ENCODE measurements around the gene CHRDL1.
"Not testable (repeated sequence)": the region's sequence is repeated elsewhere in the genome, so short reads cannot be mapped to it uniquely, and the experiment has no call there.

The CHRDL1 gene, protein sequence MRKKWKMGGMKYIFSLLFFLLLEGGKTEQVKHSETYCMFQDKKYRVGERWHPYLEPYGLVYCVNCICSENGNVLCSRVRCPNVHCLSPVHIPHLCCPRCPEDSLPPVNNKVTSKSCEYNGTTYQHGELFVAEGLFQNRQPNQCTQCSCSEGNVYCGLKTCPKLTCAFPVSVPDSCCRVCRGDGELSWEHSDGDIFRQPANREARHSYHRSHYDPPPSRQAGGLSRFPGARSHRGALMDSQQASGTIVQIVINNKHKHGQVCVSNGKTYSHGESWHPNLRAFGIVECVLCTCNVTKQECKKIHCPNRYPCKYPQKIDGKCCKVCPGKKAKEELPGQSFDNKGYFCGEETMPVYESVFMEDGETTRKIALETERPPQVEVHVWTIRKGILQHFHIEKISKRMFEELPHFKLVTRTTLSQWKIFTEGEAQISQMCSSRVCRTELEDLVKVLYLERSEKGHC

DNA sequence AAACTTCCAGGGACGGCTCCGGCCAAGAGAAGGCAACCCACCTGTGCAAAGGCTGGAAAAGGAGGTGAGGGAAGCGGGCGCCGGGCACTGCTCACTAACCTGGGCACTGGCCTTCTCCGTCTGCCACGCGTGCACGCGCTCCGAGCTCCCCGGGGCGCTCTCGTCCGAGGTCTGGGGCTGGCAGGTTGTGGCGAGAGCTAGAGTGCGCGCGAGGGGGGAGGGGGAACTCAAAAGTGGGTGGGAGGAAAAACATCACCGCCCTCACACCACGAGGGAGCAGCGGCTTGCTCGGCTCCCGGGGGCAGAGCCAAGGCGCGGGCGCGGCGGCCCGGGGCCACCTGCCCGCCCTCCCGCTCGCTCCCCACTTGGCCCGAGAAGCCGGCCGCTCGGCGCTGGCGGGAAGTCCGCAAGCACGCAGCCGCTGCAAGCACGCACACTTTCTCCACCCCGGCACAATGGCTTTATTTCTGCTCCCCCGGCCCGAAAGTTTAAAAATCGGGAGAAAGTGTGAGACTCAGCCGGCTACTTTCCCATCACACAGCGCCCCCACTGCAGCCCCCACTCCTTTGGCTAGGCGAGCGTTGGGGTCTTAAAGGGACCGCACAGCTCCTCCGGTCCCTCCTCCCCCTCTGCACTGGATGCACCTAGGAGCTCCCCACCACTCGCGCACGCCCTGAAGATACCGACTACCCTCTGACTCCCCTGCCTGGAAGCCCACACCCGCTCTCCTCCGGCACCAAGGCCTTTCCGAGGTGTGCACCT is at the start of gene CHRDL1:
Gene CHRDL1, minus strand, starts transcription at position 173 of the 762 bp plus-strand sequence. CDS start 3,636 bp downstream, outside the sequence.
- DNase-seq (ENCODE audit: low read depth in 3 of 3), result no peak

DNA sequence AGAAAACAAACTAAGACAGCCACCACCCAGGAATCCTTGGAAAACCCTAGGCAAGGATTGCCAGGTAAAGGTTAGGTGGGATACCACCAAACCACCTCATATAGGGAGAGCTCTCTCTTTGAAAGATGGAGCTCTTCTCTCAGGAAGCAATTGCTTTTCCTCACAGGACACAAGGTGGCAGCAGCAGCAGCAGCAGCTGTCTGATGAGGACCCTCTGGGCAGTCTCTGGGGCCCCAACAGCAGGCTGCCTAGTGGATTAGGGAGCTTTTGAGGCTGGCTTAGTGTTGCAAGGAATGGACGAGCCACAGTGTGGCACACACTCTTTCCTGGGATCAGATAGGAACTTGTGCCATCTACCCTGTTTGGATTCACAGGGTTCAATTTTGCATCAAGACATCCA is 41.4 kb upstream of the CHRDL1 start:
- DNase-seq (ENCODE audit: low read depth in 3 of 3), result no peak

DNA sequence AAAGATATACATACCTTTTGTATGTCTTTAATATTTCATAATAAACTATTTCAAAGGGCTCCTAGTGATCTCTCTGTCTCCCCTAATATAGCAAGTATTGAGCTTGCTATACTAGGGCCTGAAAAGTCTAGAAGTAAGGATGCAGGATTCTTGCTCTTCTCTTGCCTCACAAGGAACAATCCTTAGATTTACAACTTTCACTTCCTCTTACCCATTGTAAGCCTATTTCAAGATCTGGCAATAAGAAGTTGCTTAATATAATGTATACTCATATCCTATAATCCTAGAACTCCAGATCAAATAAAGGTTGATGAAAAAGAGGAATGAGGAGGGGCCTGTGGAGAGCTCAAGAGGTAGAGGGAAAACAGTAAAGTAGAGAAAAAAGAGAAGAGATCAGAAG is 40.8 kb upstream of the CHRDL1 start:
- DNase-seq (ENCODE audit: low read depth in 3 of 3), result no peak

DNA sequence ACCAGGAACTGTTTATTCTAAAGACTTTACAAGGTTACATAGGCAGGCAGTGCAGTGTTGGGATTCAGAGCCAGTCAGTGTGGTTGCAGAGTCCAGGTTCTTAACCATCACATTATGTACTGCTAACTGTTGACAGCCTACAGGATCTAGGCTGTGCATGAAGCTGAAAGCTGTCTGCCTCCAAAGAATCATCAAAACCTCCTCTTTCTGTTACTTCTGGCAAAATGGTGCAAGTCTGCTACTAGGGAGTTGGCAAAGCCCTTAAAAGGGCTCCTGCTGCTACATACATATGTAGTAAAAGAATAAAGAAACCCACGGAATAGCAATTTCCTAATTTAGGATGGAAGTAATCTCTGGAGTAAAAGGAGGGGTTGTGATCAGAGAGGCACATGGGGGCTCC is 40.4 kb upstream of the CHRDL1 start:
- DNase-seq (ENCODE audit: low read depth in 3 of 3), result no peak

DNA sequence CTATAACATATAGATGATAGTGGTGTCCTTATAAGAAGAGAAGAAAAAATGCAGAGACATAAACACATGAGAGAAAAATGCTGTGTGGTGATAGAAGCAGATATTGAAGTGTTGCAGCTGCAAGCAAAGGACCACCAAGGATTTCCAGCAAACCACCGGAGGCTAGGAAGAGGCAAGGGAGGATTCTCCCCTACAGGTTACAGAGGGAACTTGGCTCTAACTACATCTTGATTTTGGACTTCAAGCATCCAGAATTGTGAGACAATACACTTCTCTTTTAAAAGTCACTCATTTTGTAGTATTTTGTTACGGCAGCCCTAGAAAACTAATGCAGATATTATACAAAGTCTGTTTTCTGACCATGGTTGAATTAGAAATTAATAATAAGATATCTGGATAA is 30.4 kb upstream of the CHRDL1 start:
- DNase-seq (ENCODE audit: low read depth in 3 of 3), result no peak

DNA sequence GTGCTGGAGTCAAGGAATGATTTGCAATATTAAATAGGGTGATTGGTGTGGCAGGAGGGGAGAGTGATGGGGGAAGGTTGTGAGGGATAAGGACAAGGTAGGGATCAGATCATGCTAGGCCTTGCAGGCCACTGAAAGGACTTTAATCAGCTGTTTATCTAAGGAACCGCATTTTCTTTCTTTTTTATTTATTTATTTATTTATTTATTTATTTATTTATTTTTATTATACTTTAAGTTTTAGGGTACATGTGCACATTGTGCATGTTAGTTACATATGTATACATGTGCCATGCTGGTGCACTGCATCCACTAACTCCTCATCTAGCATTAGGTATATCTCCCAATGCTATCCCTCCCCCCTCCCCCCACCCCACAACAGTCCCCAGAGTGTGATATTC is 20.9 kb upstream of the CHRDL1 start:
- not testable (repeated sequence) for DNase-seq (ENCODE audit: low read depth in 3 of 3)

DNA sequence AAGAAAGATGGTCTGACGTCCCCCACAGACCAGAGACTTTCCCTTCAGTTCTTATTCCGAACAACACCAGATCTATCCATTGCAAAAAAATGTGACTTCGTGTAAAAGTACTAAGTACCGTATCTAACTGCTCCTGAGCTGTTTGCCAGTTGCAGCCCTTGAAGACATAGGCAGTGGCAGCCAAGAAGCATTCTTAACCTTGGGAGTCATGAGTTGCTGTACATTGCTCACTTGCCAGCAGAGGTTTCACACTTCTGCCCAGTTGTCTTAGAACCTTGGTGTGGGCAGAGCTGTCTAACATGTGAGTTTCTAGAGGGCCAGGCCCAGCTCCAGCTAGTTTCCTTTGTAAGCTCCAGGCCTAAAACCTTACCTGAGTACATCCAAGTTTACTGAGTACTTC is 10.5 kb upstream of the CHRDL1 start:
- no peak for DNase-seq (ENCODE audit: low read depth in 3 of 3)

DNA sequence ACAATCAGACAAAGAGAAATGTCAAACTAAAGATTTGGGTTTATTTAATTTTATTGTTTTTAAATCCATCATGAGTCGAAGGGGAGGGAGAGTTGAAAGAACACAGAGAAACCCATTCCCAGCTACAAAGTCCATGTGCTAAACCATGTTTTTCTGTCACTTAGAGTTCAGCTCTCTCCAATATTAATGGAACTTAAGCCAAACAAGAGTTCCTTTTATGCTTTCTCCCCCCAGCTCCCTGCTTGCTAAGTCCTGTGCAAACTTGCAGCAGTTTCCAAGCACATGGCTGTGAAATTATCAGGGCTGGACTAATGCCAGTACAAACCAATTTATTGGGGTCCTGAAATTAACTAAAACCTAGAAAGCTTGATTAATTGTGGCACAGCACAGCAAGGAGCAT is 9.7 kb upstream of the CHRDL1 start:
- no peak for DNase-seq (ENCODE audit: low read depth in 3 of 3)

DNA sequence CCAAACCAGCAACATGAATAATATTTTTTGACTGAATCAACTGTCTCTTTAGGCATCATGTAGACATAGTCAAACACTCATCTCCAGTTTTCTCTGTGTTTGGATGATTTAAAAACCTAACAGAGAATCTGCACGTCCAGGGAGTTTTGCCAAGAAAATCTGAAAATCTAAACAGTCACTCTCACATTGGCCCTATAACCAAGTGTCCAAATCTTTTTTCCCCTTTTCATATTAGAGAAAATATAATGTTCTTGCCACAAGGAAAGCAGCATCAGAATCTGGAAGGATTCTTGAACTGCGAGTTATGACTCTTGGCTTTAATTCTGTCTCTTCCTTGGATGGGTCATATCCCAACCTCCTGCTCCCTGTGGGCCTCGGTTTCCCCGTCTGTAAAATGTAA is 8.8 kb upstream of the CHRDL1 start:
- DNase-seq (ENCODE audit: low read depth in 3 of 3), result no peak

DNA sequence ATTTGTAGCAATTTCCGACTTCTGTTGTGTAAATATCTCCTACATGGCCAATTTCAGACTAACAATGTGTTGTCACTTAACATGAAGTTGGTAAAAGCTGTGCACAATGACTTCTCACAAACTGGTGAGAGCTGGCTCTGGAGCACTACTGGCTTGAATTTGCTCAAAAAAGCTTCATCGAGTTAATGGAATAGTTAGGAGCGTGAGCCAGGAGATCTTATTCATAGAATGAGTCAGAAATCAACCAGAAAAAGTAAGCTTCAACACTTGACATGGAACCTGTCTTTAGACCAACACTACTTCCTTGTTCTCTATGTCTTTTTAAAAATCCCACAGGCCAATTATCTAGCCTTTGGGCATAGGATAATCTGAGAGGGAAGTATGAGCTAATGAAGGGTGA is 7.9 kb upstream of the CHRDL1 start:
- DNase-seq (ENCODE audit: low read depth in 3 of 3), result no peak

DNA sequence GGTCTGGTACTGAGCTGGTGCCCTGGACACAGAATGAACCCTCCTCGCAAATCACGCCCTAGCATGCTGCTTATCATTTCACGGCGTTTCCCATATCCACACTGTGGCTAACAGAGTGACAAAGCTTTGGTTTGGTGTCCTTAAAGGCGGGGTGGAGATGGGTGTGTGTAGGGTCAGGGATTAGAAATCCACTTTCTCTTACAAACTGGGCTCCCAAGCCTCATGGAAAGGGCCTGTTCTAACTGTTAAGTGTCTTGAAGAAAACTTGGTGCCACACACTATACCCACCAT is 735 bp upstream of the CHRDL1 start:
- no peak for DNase-seq (ENCODE audit: low read depth in 3 of 3)

DNA sequence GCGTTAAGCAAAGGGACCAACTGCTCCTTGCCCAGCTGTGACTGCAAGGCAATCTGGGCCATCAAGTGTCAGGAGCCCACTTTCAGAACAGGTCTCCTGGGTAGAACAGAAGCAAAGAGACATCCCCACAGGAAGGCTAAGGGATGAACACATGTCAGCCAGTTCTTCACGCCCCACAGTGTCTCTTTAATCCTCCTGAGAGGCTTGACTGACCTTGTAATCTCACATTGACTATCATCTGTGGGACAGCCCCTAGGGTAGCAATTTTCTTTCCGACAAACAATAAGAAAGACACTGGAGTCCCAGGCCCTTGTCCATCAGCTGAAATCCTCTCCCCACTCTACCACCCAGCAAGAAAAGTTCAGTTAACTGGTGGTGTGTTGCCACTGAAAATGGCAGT is 1.0 kb downstream of the CHRDL1 start:
- DNase-seq (ENCODE audit: low read depth in 3 of 3), result no peak

DNA sequence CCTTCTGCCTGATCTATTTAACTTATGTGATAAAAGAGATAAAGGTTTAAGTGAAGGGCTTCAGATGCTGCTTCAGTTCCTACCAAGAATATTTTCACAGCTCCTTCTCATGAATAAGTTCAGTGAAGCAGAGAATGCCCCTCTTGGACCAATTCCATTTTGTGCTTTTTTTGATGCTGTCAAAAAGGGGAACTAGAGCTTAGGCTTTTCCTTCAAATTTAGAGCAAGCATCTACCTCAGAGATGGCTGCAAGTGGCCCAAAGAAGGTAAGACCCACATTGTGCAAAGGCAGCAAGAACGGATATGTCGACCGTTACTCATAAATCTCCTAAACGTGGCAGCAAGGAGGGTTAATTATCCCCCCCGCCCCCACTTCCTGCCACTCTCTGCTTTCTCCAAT is 4.5 kb downstream of the CHRDL1 start:
- DNase-seq (ENCODE audit: low read depth in 3 of 3), result no peak

DNA sequence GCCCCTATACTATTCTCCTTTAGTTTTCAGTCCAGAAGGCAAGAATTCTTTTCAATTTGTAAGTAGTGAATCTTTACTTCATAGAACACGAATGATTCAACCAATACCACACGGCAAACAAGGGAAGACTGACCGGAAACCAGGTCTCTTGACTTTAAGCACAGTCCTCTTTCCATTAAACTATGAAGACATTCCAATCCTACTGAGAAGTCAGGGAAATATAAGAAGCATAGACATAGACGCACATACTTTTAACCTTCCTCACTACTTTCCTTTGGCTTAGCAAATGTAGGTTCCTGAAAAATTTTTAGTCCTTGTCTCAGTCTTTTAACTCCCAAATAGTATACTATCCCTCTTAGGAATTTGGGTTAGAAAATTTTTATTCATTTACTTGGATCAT is 9.1 kb downstream of the CHRDL1 start:
- DNase-seq (ENCODE audit: low read depth in 3 of 3), result no peak

DNA sequence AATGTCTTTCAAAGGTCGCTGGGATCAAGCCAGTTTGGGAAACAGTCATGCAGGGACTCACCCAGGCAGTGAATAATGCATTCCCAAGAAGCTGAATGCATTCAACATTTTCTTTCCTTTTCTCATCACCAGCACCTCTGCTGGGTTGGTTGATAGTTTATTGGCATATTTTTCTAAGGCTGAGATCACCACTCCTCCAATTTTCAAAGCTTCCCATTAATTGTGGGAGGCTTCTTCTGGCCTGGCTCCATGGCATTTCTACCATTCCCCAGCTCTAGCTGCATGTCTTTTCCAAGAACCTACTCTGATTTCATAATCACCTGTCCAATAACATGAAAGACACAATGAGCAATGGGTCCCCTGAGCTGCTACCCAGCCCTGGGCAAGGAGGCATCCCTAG is 35.8 kb downstream of the CHRDL1 start:
- no peak for DNase-seq (ENCODE audit: low read depth in 3 of 3)

DNA sequence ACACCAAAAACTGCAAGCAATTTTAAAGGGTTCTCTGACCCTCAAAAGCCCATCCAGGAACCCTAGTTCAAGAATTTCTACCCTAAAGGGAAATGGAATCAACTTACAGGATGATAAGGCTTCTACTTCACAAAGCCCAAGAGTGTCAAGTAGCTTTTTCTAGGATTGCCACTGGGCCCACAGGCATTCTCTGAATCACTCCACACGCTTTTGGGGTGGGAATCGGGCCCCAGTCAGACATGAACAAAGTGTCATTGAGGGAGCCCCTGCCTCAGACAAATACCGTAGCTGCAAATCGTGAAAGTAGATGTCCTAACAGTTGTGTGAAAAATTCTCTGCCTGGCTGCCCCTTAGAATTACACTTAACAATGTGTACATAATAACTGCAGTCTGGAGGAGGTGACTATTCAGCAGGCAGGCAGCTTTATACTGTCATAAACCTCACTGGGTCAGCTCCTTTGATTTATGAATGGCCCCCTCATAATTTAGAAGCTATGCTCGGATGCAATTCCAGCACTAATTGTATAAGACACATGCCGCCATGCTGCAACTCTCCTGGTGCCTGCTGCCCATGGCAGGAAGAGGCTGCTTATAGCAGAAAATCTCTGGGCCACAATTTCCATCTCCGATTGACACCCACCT is 36.7 kb downstream of the CHRDL1 start:
- DNase-seq (ENCODE audit: low read depth in 3 of 3), result no peak

DNA sequence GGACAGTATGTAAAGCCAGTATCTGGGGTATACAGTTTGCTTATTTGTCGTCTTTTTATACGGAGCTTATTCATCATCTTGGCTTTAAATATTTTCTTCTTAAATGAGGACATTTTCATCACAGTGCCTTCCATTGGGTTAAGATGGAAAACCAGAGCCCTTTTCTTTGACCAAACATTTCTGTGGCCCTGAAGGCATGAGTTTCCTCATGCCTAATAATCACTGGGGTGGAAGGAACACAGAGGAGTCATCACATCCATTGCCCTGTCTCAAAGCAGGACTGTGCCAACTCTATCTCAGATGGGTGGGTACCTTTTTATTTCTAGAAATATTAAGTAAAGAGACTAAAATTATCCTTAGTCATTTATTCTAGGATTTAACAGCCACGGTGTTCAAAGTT is 40.0 kb downstream of the CHRDL1 start:
- DNase-seq (ENCODE audit: low read depth in 3 of 3), result no peak

DNA sequence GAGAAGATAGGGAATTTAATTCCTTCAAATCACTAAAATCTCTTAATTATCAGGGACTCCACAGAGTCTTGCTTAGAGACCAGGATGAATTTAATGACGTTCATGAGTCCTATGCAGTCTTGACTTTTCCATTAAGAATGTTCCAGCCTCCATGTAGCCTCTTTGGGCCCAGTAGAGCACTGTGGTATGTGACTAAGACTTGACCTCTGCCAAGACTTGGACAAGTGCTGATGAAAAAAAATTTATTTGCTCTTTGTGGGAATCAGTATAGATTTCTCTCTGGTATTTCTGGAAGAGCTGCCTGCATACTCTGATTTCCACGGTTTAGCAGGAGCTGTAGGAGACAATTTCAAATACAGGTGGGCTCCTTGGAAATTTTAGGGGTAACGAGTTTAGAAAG is 40.6 kb downstream of the CHRDL1 start:
- no peak for DNase-seq (ENCODE audit: low read depth in 3 of 3)

DNA sequence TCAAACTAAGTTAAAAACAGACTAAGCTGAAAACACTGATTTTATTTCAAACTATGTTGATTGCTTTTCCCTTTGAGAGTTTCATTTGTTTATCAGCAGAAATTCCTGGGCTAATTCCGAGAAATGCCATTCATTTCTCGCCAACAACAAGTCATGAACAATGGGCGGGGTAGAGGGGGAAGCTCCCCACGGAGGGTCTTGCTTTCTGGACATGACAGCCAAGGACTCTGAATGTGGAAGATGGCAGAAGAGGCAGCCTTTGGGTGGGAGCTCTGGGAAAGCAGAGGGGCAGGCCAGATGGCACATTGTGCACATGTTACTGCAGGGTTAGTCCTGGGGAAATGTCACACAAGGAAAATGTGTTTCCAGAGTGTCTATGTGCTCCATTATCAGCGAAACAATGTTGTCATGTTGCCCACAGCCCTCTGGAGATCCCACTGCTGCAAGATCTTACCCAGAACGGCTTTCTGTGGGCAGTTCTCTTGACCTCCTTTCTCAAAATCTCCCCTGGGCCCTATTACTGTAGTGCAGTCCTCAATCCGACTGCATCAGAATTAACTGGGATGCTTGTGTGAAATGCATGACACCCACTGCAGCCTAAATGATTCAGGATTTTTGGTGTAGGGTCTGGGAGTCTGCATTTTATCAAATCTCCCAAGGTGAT is 45.0 kb downstream of the CHRDL1 start:
- DNase-seq (ENCODE audit: low read depth in 3 of 3), result no peak

DNA sequence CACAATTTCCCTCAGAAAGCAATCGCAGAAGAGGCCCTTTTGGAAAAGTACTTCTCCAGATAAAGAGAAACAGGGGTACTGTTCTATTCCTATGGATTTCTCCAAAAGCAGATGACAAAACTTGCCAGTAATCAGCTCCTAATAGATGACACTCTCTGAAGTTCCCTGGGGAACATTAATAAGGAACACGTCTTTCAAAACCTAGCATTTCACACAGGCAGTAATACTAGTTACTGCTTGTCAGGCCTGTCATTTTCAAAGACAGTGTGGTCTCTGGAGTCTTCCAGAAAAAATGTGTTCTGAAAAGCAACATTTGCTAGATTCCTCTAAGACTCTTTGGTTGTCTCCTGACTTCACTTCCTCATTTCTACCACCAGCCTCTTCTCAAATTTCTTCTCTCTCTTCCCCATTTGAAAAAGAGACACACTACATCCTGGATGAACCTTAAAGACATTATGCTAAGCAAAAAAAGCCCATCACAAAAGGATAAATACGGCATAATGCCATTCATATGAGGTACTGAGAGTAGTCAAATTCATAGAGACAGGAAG is 47.3 kb downstream of the CHRDL1 start:
- no peak for DNase-seq (ENCODE audit: low read depth in 3 of 3)

DNA sequence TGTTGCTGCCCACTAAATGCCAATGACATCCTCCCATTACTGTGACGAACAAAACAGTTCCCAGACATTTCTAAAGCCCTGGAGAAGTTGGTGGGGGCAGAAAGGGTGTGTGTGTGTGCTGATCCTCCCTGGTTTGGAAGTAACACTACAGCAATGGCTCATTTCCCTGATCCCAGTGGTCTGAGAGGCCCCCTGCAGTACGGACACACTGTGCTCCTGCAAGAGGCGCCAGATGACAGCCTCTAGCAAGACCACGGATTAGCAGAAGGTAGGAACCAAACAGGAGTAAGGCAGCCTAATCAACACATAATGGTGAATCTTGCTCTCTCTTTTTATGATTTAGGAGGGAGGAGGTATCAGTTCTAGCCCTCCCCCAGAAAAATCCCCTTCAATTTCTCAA is 49.6 kb downstream of the CHRDL1 start:
- no peak for DNase-seq (ENCODE audit: low read depth in 3 of 3)

DNA sequence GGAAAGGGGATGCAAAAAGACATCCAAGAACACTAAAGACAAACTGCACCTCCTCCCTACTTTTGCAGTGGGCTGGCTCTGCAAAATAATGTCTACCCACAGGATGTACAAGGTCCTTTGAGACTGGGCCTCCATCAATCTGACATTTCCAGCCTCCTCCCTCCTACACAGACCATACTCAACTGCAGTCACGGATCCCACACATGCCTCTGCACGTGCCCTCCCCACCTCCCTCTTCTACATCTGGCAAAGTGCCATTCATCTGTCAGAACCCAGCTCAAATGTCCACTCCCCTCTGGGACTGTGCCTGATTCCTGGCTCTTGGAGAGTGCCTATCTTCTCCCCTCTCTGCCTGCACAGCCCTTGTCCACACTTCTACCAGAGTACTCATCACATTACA is 50.3 kb downstream of the CHRDL1 start:
- no peak for DNase-seq (ENCODE audit: low read depth in 3 of 3)
